OCI-LY7 (cell line): ENCODE measurements around the gene FOXN1. TPM values are rescaled to one million over a fixed set of nuclear protein-coding genes. Genes with fewer than 3 reads are reported as not detected.

ENCODE experiments used
- BruUV-seq: library from RNA; stranded (reverse); fragments of 400-500 nt; replicated peaks from 2 replicates; lab custom pipeline; 2021; lab: Mats Ljungman, UMichigan
- CTCF ChIA-PET: fragments of 300-600 bp; sonication (Branson Sonifier 250); formaldehyde crosslinking; loops from one replicate; lab custom pipeline; 2022; ENCODE audit warnings: antibody characterized with exemption; ENCODE audit not compliant: unreplicated experiment; lab: Charles Lee
- POLR2A ChIA-PET: fragments of 300-600 bp; sonication (Branson Sonifier 250); formaldehyde crosslinking; loops from one replicate; lab custom pipeline; 2022; ENCODE audit warnings: antibody characterized with exemption; lab: Charles Lee
- DNase-seq: peaks from one replicate; pipeline ENCODE4 v3.0.0-alpha.2; 2015; ENCODE audit warnings: low spot score
- H2AFZ ChIP-seq: fragments of 200-600 bp; sonication (generic), shearing (Covaris generic); 2 replicates; pipeline ENCODE4 v1.6.1; 2014; ENCODE audit warnings: mild to moderate bottlenecking, antibody characterized with exemption, low read length, moderate library complexity
- H3K27ac ChIP-seq: fragments of 200-600 bp; sonication (generic); 2 replicates; pipeline ENCODE4 v1.5.1; 2014; ENCODE audit warnings: mixed run types, low read depth, mild to moderate bottlenecking, moderate library complexity, low read length, inconsistent platforms; ENCODE audit not compliant: poor library complexity, severe bottlenecking
- H3K36me3 ChIP-seq: fragments of 200-600 bp; sonication (generic); 2 replicates; pipeline ENCODE4 v1.6.1; 2014; ENCODE audit warnings: mild to moderate bottlenecking, antibody characterized with exemption, low read length, moderate library complexity, mixed read lengths; ENCODE audit not compliant: insufficient read depth
- H3K4me1 ChIP-seq: fragments of 200-600 bp; sonication (generic); 2 replicates; pipeline ENCODE4 v1.5.1; 2014; ENCODE audit warnings: mild to moderate bottlenecking, low read length; ENCODE audit not compliant: insufficient read depth, poor library complexity, severe bottlenecking
- H3K4me2 ChIP-seq: fragments of 200-600 bp; sonication (generic); 2 replicates; pipeline ENCODE4 v1.6.1; 2014; ENCODE audit warnings: mild to moderate bottlenecking, low read length
- H3K4me3 ChIP-seq: fragments of 200-600 bp; sonication (generic); 2 replicates; pipeline ENCODE4 v1.5.1; 2014; ENCODE audit warnings: mild to moderate bottlenecking, low read depth, low read length; ENCODE audit not compliant: poor library complexity, severe bottlenecking
- H3K79me2 ChIP-seq: fragments of 200-600 bp; sonication (generic); 2 replicates; pipeline ENCODE4 v1.6.1; 2016; ENCODE audit warnings: low read depth, mild to moderate bottlenecking, low read length, moderate library complexity, mixed read lengths; ENCODE audit not compliant: insufficient read depth
- H3K9me2 ChIP-seq: fragments of 200-600 bp; sonication (generic); 2 replicates; pipeline ENCODE4 v1.6.1; 2016; ENCODE audit warnings: mild to moderate bottlenecking, low read length, mixed read lengths; ENCODE audit not compliant: insufficient read depth
- H3K9me3 ChIP-seq: fragments of 200-600 bp; sonication (generic); 2 replicates; pipeline ENCODE4 v1.6.1; 2014; ENCODE audit warnings: mild to moderate bottlenecking, mixed run types, low read length, mixed read lengths
- H4K20me1 ChIP-seq: fragments of 200-600 bp; sonication (generic); 2 replicates; pipeline ENCODE4 v1.6.1; 2014; ENCODE audit warnings: mild to moderate bottlenecking, antibody characterized with exemption, low read length, moderate library complexity, mixed read lengths; ENCODE audit not compliant: insufficient read depth
- EZH2phosphoT487 ChIP-seq: fragments of 200-600 bp; sonication (generic); IDR thresholded peaks from 2 replicates; pipeline ENCODE4 v1.6.1; 2018; ENCODE audit warnings: low read depth, borderline replicate concordance, mild to moderate bottlenecking, mixed run types, antibody characterized with exemption, low read length, moderate library complexity, mixed read lengths
- intact Hi-C: fragments of 100-400 bp; cut with micrococcal nuclease; formaldehyde crosslinking; loops from one replicate; pipeline ENCODE4 v1.10.0; 2022; ENCODE audit not compliant: unreplicated experiment
- total RNA-seq, 2 experiments: library from RNA; depleted of rRNA in 1 of 2; stranded (reverse); fragments of >200 nt in 1 of 2; shearing (Covaris generic) in 1 of 2; gene quantifications; 2 replicates each; pipeline ENCODE4 v1.2.3, GENCODE V29; 2014 to 2022
- TF ChIP-seq, protein P1 (sequence below): fragments of 200-600 bp; sonication (generic); conservative IDR thresholded peaks from 2 replicates; pipeline ENCODE4 v1.5.1; 2014; ENCODE audit warnings: mild to moderate bottlenecking, antibody characterized with exemption, low read length, moderate library complexity, mixed read lengths

The FOXN1 gene
- total RNA-seq, 2 experiments from 2014 or later = not detected

DNA sequence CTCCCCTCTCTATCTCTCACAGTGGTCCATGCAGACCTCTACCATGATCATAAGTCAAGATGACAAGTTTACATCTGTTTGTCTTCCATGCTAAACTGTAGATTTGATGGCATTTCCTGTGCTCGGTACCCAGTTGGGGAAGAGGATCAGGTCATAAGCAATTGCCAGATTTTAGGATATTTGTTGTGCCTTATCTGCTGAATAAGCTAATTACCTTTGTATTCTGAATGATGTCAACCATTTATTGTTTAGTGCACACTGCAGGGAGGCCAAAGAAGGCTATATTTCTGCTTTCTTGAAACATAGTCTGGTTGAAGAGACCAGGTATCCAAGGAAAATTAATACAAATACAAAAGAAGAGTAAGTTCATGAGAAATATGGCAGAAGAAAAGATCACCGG, 76.4 kb downstream of the FOXN1 start:
- TF ChIP-seq, protein P1, sequence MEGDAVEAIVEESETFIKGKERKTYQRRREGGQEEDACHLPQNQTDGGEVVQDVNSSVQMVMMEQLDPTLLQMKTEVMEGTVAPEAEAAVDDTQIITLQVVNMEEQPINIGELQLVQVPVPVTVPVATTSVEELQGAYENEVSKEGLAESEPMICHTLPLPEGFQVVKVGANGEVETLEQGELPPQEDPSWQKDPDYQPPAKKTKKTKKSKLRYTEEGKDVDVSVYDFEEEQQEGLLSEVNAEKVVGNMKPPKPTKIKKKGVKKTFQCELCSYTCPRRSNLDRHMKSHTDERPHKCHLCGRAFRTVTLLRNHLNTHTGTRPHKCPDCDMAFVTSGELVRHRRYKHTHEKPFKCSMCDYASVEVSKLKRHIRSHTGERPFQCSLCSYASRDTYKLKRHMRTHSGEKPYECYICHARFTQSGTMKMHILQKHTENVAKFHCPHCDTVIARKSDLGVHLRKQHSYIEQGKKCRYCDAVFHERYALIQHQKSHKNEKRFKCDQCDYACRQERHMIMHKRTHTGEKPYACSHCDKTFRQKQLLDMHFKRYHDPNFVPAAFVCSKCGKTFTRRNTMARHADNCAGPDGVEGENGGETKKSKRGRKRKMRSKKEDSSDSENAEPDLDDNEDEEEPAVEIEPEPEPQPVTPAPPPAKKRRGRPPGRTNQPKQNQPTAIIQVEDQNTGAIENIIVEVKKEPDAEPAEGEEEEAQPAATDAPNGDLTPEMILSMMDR = no peak
- no peak for TF ChIP-seq EZH2phosphoT487
- no TSS peak for BruUV-seq
- H3K4me2 ChIP-seq = no peak overlapping the region
- no peak overlapping the region for H3K27ac ChIP-seq
- ChIA-PET CTCF (no interaction called here), POLR2A (no interaction called here)
- H3K36me3 ChIP-seq = peaks cover 96% of the 10 kb centered on the region
- H3K4me1 ChIP-seq = no peaks in the 10 kb centered on the region
- H3K9me3 ChIP-seq = no peaks in the 10 kb centered on the region
- H2AFZ ChIP-seq = no peak overlapping the region
- H4K20me1 ChIP-seq = no peaks in the 10 kb centered on the region
- H3K4me3 ChIP-seq = no peak overlapping the region
- DNase-seq = no peak
- intact Hi-C loops = no loop called here
- no peaks in the 10 kb centered on the region for H3K79me2 ChIP-seq
- H3K9me2 ChIP-seq = no peaks in the 10 kb centered on the region

DNA sequence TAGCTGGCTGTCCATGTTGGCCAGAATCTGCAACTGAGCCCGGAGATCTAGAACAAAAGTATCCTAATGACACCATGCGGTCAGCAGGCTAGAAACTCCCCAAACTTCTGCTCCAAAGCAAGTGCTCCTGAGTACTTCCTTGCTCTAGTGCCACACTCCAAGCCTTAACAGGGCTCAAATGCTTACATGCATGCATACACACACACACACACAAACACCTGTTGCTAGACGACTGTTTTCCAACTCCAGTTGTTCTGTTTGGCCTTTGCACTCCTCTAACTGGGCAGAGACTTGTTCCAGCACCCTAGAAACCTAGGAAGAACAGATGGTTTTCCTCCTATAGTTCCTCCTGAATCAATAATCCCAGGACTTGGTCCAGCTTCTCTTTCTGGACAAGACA, 78.3 kb downstream of the FOXN1 start:
- Histone ChIP-seq H3K4me1 (no peaks in the 10 kb centered on the region), H3K79me2 (no peaks in the 10 kb centered on the region), H3K36me3 (peaks cover 96% of the 10 kb centered on the region), H3K9me2 (no peaks in the 10 kb centered on the region), H3K9me3 (no peaks in the 10 kb centered on the region), H3K27ac (no peak overlapping the region), H3K4me3 (no peak overlapping the region), H3K4me2 (no peak overlapping the region), H2AFZ (no peak overlapping the region), H4K20me1 (no peaks in the 10 kb centered on the region)
- no TSS peak for BruUV-seq
- ChIA-PET POLR2A (interaction anchor here (1.4 kb wide), 1 partner anchor 9 kb away, joined by 3 read pairs; no protein-coding TSS in a partner anchor), CTCF (no interaction called here)
- TF ChIP-seq, protein P1 = no peak
- no peak for TF ChIP-seq EZH2phosphoT487
- DNase-seq = no peak
- intact Hi-C loops = no loop called here

DNA sequence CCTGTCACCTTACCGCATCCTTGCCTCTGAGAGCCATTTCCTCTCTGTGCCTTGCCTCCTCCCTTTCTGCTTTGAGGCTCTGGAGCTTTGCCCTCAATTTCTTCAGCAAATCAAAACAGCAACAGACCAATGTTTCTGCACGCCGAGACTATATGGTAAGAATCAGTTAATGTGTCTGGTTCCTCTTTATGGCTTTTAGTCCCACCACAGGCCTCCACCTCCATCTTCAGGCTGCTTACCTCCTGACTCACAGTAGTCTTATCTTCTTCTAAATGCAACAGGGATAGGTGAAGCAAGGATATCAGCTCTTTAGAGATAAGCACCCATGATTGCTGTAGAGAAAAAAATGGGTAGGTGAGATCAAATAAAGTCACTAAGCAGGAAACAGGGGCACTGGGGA, 79.7 kb downstream of the FOXN1 start:
- H3K27ac ChIP-seq = no peak overlapping the region
- no peaks in the 10 kb centered on the region for H3K9me2 ChIP-seq
- H4K20me1 ChIP-seq = no peaks in the 10 kb centered on the region
- H3K36me3 ChIP-seq = peaks cover 93% of the 10 kb centered on the region
- ChIA-PET CTCF (interaction anchor here (0.6 kb wide), 1 partner anchor 18 kb away, joined by 3 read pairs; no protein-coding TSS in a partner anchor), POLR2A (no interaction called here)
- TF ChIP-seq, protein P1 = no peak
- no peak for TF ChIP-seq EZH2phosphoT487
- no peak overlapping the region for H3K4me2 ChIP-seq
- no peak overlapping the region for H2AFZ ChIP-seq
- no peak overlapping the region for H3K4me3 ChIP-seq
- H3K4me1 ChIP-seq = no peaks in the 10 kb centered on the region
- no TSS peak for BruUV-seq
- intact Hi-C loops = no loop called here
- no peaks in the 10 kb centered on the region for H3K9me3 ChIP-seq
- no peaks in the 10 kb centered on the region for H3K79me2 ChIP-seq
- DNase-seq = no peak
